Caco-2 (cell line): ENCODE measurements around the gene KITLG. TPM values are rescaled to one million over a fixed set of nuclear protein-coding genes. Genes with fewer than 3 reads are reported as not detected.

ENCODE experiments used
- BruUV-seq: library from RNA; stranded (reverse); fragments of 400-500 nt; replicated peaks from 2 replicates; lab custom pipeline; 2021; lab: Mats Ljungman, UMichigan
- CTCF ChIA-PET: fragments of 300-600 bp; sonication (Branson Sonifier 250); formaldehyde crosslinking; loops from one replicate; lab custom pipeline; 2022; ENCODE audit warnings: antibody characterized with exemption; lab: Charles Lee
- POLR2A ChIA-PET: fragments of 300-600 bp; sonication (Branson Sonifier 250); formaldehyde crosslinking; loops from one replicate; lab custom pipeline; 2022; ENCODE audit warnings: antibody characterized with exemption; lab: Charles Lee
- DNase-seq, 2 experiments: peaks; one replicate each; pipeline versions ENCODE4 v3.0.0 to v3.0.0-alpha.2; 2020 to 2022
- H3K27me3 ChIP-seq: replicated peaks from 2 replicates; pipeline ENCODE4 v1.6.0; 2011; ENCODE audit warnings: low read length; ENCODE audit not compliant: control insufficient read depth, insufficient read depth
- H3K36me3 ChIP-seq: 2 replicates; pipeline ENCODE4 v1.5.1; 2011; ENCODE audit warnings: low read length; ENCODE audit not compliant: control insufficient read depth, insufficient read depth
- H3K4me1 ChIP-seq: fragments of 250-450 bp; sonication (Bioruptor Pico); 2 replicates; pipeline ENCODE4 v1.5.1; 2020; ENCODE audit warnings: mild to moderate bottlenecking
- H3K4me3 ChIP-seq: 2 replicates; pipeline ENCODE4 v1.5.1; 2011; ENCODE audit warnings: low read depth, mild to moderate bottlenecking, control low read depth, low read length
- H3K9me3 ChIP-seq: fragments of 250-450 bp; sonication (Bioruptor Pico); 2 replicates; pipeline ENCODE4 v1.5.1; 2020; ENCODE audit warnings: mild to moderate bottlenecking, moderate library complexity
- H3K27ac Mint-ChIP-seq: one replicate; pipeline ENCODE4 v1.8.0; 2022; ENCODE audit warnings: mixed read lengths; ENCODE audit not compliant: unreplicated experiment
- H3K27me3 Mint-ChIP-seq: one replicate; pipeline ENCODE4 v1.8.0; 2022; ENCODE audit warnings: mixed read lengths; ENCODE audit not compliant: insufficient read depth, unreplicated experiment
- H3K36me3 Mint-ChIP-seq: one replicate; pipeline ENCODE4 v1.8.0; 2022; ENCODE audit warnings: mild to moderate bottlenecking, mixed read lengths; ENCODE audit not compliant: insufficient read depth, unreplicated experiment
- H3K4me1 Mint-ChIP-seq: one replicate; pipeline ENCODE4 v1.8.0; 2022; ENCODE audit warnings: low read depth, mixed read lengths; ENCODE audit not compliant: unreplicated experiment
- H3K4me3 Mint-ChIP-seq: one replicate; pipeline ENCODE4 v1.8.0; 2022; ENCODE audit warnings: mild to moderate bottlenecking, moderate library complexity, mixed read lengths; ENCODE audit not compliant: unreplicated experiment
- H3K9me3 Mint-ChIP-seq: one replicate; pipeline ENCODE4 v1.8.0; 2022; ENCODE audit warnings: mixed read lengths; ENCODE audit not compliant: unreplicated experiment
- intact Hi-C: fragments of 100-400 bp; cut with micrococcal nuclease; formaldehyde crosslinking; loops from one replicate; pipeline ENCODE4 v1.10.0; 2022; ENCODE audit not compliant: unreplicated experiment
- total RNA-seq: library from RNA; stranded (reverse); gene quantifications from 2 replicates; pipeline ENCODE4 v1.2.3, GENCODE V29; 2022
- TF ChIP-seq, protein P1 (sequence below), 2 experiments: fragments of 200-600 bp in 1 of 2; IDR thresholded peaks; 1 replicate in 1 of 2; 2 replicates in 1 of 2; pipeline versions ENCODE4 v1.5.1 to v1.8.0; 2011 to 2022; ENCODE audit warnings: antibody characterized with exemption in 1 of 2, control low read depth in 1 of 2, inconsistent platforms in 1 of 2, low read depth in 1 of 2, low read length in 1 of 2, mild to moderate bottlenecking in 1 of 2, moderate library complexity in 1 of 2; ENCODE audit not compliant: insufficient read depth in 1 of 2, severe bottlenecking in 1 of 2, unreplicated experiment in 1 of 2

The KITLG gene
- total RNA-seq, 1 experiment from 2014 or later, result 200 TPM

DNA sequence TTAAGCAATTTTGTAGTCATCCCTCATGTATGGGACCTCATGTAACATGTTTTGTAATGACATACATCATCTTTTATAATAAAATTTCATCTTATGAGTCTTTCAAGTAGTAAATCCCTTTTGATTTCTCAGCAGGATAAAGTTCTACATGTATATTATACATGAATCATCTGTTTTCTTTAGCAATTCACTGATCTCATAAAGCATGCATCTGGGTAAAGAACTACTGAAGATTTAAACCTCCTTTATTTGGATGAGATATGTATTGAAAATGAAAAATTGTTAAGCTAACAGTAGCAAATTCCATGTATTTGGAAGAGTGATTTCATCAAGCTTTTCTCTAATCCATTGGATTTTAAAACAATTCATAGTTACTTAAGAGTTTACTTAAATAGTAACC, 126.9 kb downstream of the KITLG start:
- POLR2A ChIA-PET, result no interaction called here
- intact Hi-C loops, result no loop called here
- H3K4me1 ChIP-seq, result no peaks in the 10 kb centered on the region
- Mint-ChIP-seq H3K4me1 (no peaks in the 10 kb centered on the region), H3K27me3 (no peaks in the 10 kb centered on the region), H3K9me3 (no peaks in the 10 kb centered on the region), H3K4me3 (no peak overlapping the region), H3K36me3 (peaks cover 6% of the 10 kb centered on the region), H3K27ac (no peak overlapping the region)
- no TSS peak for BruUV-seq
- H3K9me3 ChIP-seq, result no peaks in the 10 kb centered on the region
- CTCF ChIA-PET, result no interaction called here
- DNase-seq, result no peak
- TF ChIP-seq, protein P1, sequence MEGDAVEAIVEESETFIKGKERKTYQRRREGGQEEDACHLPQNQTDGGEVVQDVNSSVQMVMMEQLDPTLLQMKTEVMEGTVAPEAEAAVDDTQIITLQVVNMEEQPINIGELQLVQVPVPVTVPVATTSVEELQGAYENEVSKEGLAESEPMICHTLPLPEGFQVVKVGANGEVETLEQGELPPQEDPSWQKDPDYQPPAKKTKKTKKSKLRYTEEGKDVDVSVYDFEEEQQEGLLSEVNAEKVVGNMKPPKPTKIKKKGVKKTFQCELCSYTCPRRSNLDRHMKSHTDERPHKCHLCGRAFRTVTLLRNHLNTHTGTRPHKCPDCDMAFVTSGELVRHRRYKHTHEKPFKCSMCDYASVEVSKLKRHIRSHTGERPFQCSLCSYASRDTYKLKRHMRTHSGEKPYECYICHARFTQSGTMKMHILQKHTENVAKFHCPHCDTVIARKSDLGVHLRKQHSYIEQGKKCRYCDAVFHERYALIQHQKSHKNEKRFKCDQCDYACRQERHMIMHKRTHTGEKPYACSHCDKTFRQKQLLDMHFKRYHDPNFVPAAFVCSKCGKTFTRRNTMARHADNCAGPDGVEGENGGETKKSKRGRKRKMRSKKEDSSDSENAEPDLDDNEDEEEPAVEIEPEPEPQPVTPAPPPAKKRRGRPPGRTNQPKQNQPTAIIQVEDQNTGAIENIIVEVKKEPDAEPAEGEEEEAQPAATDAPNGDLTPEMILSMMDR (IDR thresholded peaks at IDR 0.05; ENCODE audit: insufficient read depth in 1 of 2, low read depth in 1 of 2, low read length in 1 of 2, severe bottlenecking in 1 of 2, unreplicated experiment in 1 of 2), result no peak
- no peaks in the 10 kb centered on the region for H3K27me3 ChIP-seq
- no peak overlapping the region for H3K4me3 ChIP-seq
- no peaks in the 10 kb centered on the region for H3K36me3 ChIP-seq

DNA sequence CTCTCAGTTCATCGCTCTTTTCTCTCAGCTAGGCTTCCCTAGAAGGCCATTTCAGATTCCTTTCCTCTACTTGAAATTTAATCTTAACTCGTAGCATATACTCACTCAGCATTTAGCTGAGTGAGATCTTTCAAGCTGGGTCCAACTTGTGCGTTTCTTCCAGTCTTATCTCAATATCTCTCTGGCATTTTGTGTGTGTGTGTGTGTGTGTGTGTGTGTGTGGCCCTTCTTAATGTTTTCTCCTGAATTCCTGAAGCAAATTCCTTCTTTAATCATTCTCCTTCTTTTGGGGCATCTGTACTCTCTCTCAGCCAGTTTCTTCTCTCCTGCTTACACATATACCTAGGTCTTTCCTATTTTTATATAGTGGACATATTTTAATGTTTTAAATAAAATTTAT, 129.1 kb downstream of the KITLG start:
- Histone ChIP-seq H3K9me3 (no peaks in the 10 kb centered on the region), H3K27me3 (no peaks in the 10 kb centered on the region), H3K4me1 (no peaks in the 10 kb centered on the region), H3K4me3 (no peak overlapping the region), H3K36me3 (no peaks in the 10 kb centered on the region)
- BruUV-seq, result no TSS peak
- Mint-ChIP-seq H3K27me3 (no peaks in the 10 kb centered on the region), H3K9me3 (no peaks in the 10 kb centered on the region), H3K4me3 (no peak overlapping the region), H3K36me3 (peaks cover 6% of the 10 kb centered on the region), H3K27ac (no peak overlapping the region), H3K4me1 (no peaks in the 10 kb centered on the region)
- TF ChIP-seq, protein P1 (IDR thresholded peaks at IDR 0.05; ENCODE audit: insufficient read depth in 1 of 2, low read depth in 1 of 2, low read length in 1 of 2, severe bottlenecking in 1 of 2, unreplicated experiment in 1 of 2), result no peak
- intact Hi-C loops, result no loop called here
- ChIA-PET CTCF (no interaction called here), POLR2A (no interaction called here)
- no peak for DNase-seq

DNA sequence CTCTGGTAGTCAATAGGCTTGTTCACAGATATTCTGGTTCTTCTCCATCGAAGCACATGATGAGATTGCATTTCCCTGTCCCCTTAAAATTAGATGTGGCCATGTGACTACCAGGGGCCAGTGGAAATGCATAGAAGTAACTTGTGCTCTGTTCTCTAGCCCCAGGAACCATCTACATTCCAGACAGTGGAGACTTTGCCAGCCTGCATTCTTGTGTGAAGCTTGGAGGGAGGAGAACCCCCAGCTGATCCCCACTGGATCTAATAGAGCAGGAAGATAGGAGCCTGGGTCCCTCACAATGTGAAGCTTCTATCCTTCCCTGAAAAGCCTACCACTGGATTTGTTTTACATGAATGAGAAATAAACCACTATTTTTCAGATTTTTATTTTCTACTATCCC, 130.1 kb downstream of the KITLG start:
- Mint-ChIP-seq H3K4me3 (no peak overlapping the region), H3K27ac (no peak overlapping the region), H3K27me3 (no peaks in the 10 kb centered on the region), H3K4me1 (peaks cover 10% of the 10 kb centered on the region), H3K9me3 (no peaks in the 10 kb centered on the region), H3K36me3 (peaks cover 6% of the 10 kb centered on the region)
- POLR2A ChIA-PET, result no interaction called here
- H3K27me3 ChIP-seq, result no peaks in the 10 kb centered on the region
- intact Hi-C loops, result no loop called here
- H3K9me3 ChIP-seq, result no peaks in the 10 kb centered on the region
- H3K36me3 ChIP-seq, result no peaks in the 10 kb centered on the region
- TF ChIP-seq, protein P1 (IDR thresholded peaks at IDR 0.05; ENCODE audit: insufficient read depth in 1 of 2, low read depth in 1 of 2, low read length in 1 of 2, severe bottlenecking in 1 of 2, unreplicated experiment in 1 of 2), result no peak
- H3K4me3 ChIP-seq, result no peak overlapping the region
- DNase-seq, result no peak
- BruUV-seq, result no TSS peak
- no peaks in the 10 kb centered on the region for H3K4me1 ChIP-seq
- CTCF ChIA-PET, result no interaction called here
